GM12878 (cell line): Measurements from ENCODE around the gene C10orf143. TPM values are rescaled to one million over a fixed set of nuclear protein-coding genes. Genes with fewer than 3 reads are reported as not detected.

Source experiments
- ATAC-seq: fragments of 200-7000 bp; cut with Tn5 transposase; 3 replicates; pipeline ENCODE4 v1.9.1; 2020; ENCODE audit warnings: mild to moderate bottlenecking, moderate library complexity
- BruUV-seq: library from RNA; stranded (reverse); fragments of 400-500 nt; replicated peaks from 2 replicates; lab custom pipeline; 2021; lab: Mats Ljungman, UMichigan
- CTCF ChIA-PET: fragments of 300-600 bp; sonication (Branson Sonifier 250); formaldehyde crosslinking; extraction: SDS; loops from one replicate; lab custom pipeline; 2021; ENCODE audit warnings: inconsistent platforms; lab: Yijun Ruan, JAX
- POLR2A ChIA-PET: fragments of 350-600 bp; formaldehyde crosslinking; extraction: SDS; loops from one replicate; lab custom pipeline; 2021; ENCODE audit warnings: inconsistent platforms; lab: Charles Lee
- RAD21 ChIA-PET: fragments of 300-600 bp; sonication (Branson Sonifier 250); formaldehyde crosslinking; loops from one replicate; lab custom pipeline; 2023; ENCODE audit warnings: antibody characterized with exemption; ENCODE audit not compliant: unreplicated experiment; lab: Charles Lee
- SMC1A ChIA-PET: fragments of 300-600 bp; sonication (Branson Sonifier 250); formaldehyde crosslinking; loops from one replicate; lab custom pipeline; 2023; ENCODE audit not compliant: unreplicated experiment, uncharacterized antibody; lab: Charles Lee
- DNase-seq: peaks from one replicate; pipeline ENCODE4 v3.0.0-alpha.2; 2011; ENCODE audit warnings: low read depth, low spot score
- FAIRE-seq: peaks from 3 replicates; lab custom pipeline; 2011; peaks lifted over from hg19 to GRCh38; lab: Jason Lieb, UNC
- H2AFZ ChIP-seq: 2 replicates; pipeline ENCODE4 v1.6.0; 2011; ENCODE audit warnings: low read depth, low read length, control low read depth; ENCODE audit not compliant: control insufficient read depth
- H3K27ac ChIP-seq: 2 replicates; pipeline ENCODE4 v1.5.1; 2011; ENCODE audit warnings: control low read depth; ENCODE audit not compliant: control insufficient read depth, insufficient read depth
- H3K27me3 ChIP-seq, 2 experiments: replicated peaks in 1 of 2; 2 replicates each; pipeline versions ENCODE4 v1.6.0 to v1.6.1; 2011; ENCODE audit warnings: low read length in 1 of 2; ENCODE audit not compliant: control insufficient read depth in 2 of 2, insufficient read depth in 2 of 2
- H3K36me3 ChIP-seq, 2 experiments: 2 replicates each; pipeline ENCODE4 v1.5.1; 2011; ENCODE audit warnings: low read length in 1 of 2; ENCODE audit not compliant: control insufficient read depth in 2 of 2, insufficient read depth in 2 of 2
- H3K4me1 ChIP-seq: 2 replicates; pipeline ENCODE4 v1.6.1; 2011; ENCODE audit warnings: mild to moderate bottlenecking, low read length, moderate library complexity, mixed read lengths; ENCODE audit not compliant: control insufficient read depth, insufficient read depth
- H3K4me2 ChIP-seq: 2 replicates; pipeline ENCODE4 v1.6.0; 2011; ENCODE audit warnings: control low read depth; ENCODE audit not compliant: control insufficient read depth, insufficient read depth
- H3K4me3 ChIP-seq: fragments of 200-600 bp; sonication (generic); 2 replicates; pipeline ENCODE4 v1.5.1; 2016
- H3K79me2 ChIP-seq: 2 replicates; pipeline ENCODE4 v1.6.0; 2011; ENCODE audit warnings: low read length; ENCODE audit not compliant: control insufficient read depth, insufficient read depth
- H3K9ac ChIP-seq: 2 replicates; pipeline ENCODE4 v1.8.0; 2011; ENCODE audit warnings: low read length, control low read depth, mixed read lengths; ENCODE audit not compliant: control insufficient read depth, insufficient read depth
- H3K9me3 ChIP-seq: replicated peaks from 3 replicates; pipeline ENCODE4 v1.5.1; 2011; ENCODE audit warnings: mild to moderate bottlenecking, low read length; ENCODE audit not compliant: control insufficient read depth, insufficient read depth
- H4K20me1 ChIP-seq: 2 replicates; pipeline ENCODE4 v1.6.0; 2011; ENCODE audit not compliant: control insufficient read depth, insufficient read depth
- CBFB ChIP-seq: IDR thresholded peaks from 2 replicates; pipeline ENCODE4 v1.6.1; 2016; ENCODE audit warnings: antibody characterized with exemption, low read depth
- GATAD2B ChIP-seq: fragments of 450-650 bp; conservative IDR thresholded peaks from 2 replicates; pipeline ENCODE4 v1.6.1; 2017; ENCODE audit warnings: low read depth, mild to moderate bottlenecking, moderate library complexity
- IRF4 ChIP-seq: IDR thresholded peaks from 2 replicates; pipeline ENCODE4 v1.6.1; 2011; ENCODE audit warnings: low read depth, low read length
- NFYB ChIP-seq: IDR thresholded peaks from 2 replicates; pipeline ENCODE4 v1.6.1; 2011; ENCODE audit warnings: low read depth, mild to moderate bottlenecking, low read length, improper control_type of control experiment, moderate library complexity; ENCODE audit not compliant: insufficient read depth
- PBX3 ChIP-seq: IDR thresholded peaks from 2 replicates; pipeline ENCODE4 v1.6.1; 2011; ENCODE audit warnings: mild to moderate bottlenecking, low read depth, low read length, moderate library complexity; ENCODE audit not compliant: insufficient replicate concordance
- RBBP5 ChIP-seq: fragments of 200-600 bp; sonication (generic); conservative IDR thresholded peaks from 2 replicates; pipeline ENCODE4 v1.6.1; 2016
- RUNX3 ChIP-seq: IDR thresholded peaks from 2 replicates; pipeline ENCODE4 v1.6.1; 2012; ENCODE audit warnings: low read length, inconsistent platforms
- YBX1 ChIP-seq: fragments of 450-650 bp; IDR thresholded peaks from 2 replicates; pipeline ENCODE4 v1.6.1; 2016; ENCODE audit warnings: antibody characterized with exemption
- ZNF207 ChIP-seq: fragments of 450-650 bp; IDR thresholded peaks from 2 replicates; pipeline ENCODE4 v1.6.1; 2014; ENCODE audit warnings: antibody characterized with exemption, mild to moderate bottlenecking, borderline replicate concordance
- WGBS: methylation state at CpG from one replicate; pipeline ENCODE4 v1.1.6; 2016; ENCODE audit warnings: low lambda C conversion rate; ENCODE audit not compliant: insufficient replicate concordance, insufficient coverage; ENCODE audit errors: missing lambda C conversion rate; 5-methylcytosine and 5-hydroxymethylcytosine counted together
- in situ Hi-C: fragments of 300-500 bp; cut with MboI; formaldehyde crosslinking; loops from 9 replicates; pipeline ENCODE4 v1.14.3; 2018; ENCODE audit warnings: mixed read lengths
- intact Hi-C: fragments of 100-400 bp; cut with micrococcal nuclease; formaldehyde crosslinking; loops from one replicate; pipeline ENCODE4 v1.14.2; 2022; ENCODE audit not compliant: unreplicated experiment
- polyA plus RNA-seq, 11 experiments: library from polyadenylated mRNA; depleted of rRNA in 4 of 11; unstranded in 6 of 11; stranded (reverse) in 5 of 11; fragments of >200 nt; fragmentation: Nextera tagmentation in 4 of 11; fragmentation: Illumina TruSeq in 1 of 11; extraction: Ambion mirVana in 4 of 11; extraction: Trizol in 1 of 11; gene quantifications; 1 replicate in 1 of 11; 2 replicates in 10 of 11; pipeline versions ENCODE4 v1.2.1 to v1.2.3, GENCODE V29; 2011 to 2016; ENCODE audit warnings: inconsistent platforms in 2 of 11, missing spikeins in 2 of 11, low read depth in 1 of 11
- total RNA-seq, 4 experiments: library from RNA; depleted of rRNA in 3 of 4; stranded (reverse); fragments of >200 nt in 3 of 4; fragmentation: Illumina TruSeq in 1 of 4; extraction: Trizol in 1 of 4; gene quantifications; 2 replicates each; pipeline versions ENCODE4 v1.2.1 to v1.2.3, GENCODE V29; 2013 to 2021
- TF ChIP-seq, protein P1 (sequence below): IDR thresholded peaks from 2 replicates; pipeline ENCODE4 v1.6.1; 2012; ENCODE audit warnings: low read depth, low read length, improper control_type of control experiment
- TF ChIP-seq, protein P2 (sequence below): fragments of 450-650 bp; IDR thresholded peaks from 2 replicates; pipeline ENCODE4 v1.6.1; 2017; ENCODE audit warnings: mild to moderate bottlenecking, low read depth, inconsistent platforms; ENCODE audit not compliant: poor library complexity, severe bottlenecking
- TF ChIP-seq, protein P3 (sequence below): fragments of 450-650 bp; IDR thresholded peaks from 2 replicates; pipeline ENCODE4 v1.6.1; 2017; ENCODE audit warnings: antibody characterized with exemption, mild to moderate bottlenecking, moderate library complexity

C10orf143 gene
- total and polyA plus RNA-seq, 10 of the 15 experiments (the other 5 are each of a cell fraction or from before 2014, with no cell fraction given) = 0.64 to 7.9 (median 2.6) TPM

DNA sequence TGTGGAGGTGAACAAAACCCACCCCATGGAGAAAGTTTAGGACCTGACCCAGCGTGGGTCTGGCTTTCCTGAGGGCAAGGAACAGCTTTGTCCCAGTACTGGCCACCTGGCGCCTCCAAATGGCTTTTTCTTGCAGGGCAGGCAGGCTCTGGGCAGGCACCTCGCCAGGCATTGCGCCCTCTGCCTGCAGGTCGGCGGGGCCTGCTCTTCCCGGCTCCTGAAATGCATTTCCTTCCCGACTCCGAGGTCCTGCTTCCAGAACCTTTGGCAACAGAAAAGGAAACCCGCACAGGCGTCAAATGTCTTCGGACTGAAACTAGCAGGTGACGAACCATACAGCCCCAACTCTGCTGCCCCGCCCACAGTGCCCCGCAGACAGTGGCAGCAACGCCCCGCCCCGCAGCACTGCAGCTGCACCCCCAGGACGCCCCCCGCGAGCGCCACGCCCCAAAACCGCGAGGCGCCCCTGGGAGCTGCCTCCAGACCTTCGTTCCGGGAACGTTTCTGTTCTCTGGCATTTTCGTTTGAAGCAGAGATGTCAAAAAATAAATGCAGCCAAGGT is 65.5 kb downstream of the C10orf143 start (continued):
- TF ChIP-seq PBX3 (no peak), RBBP5 (no peak)

DNA sequence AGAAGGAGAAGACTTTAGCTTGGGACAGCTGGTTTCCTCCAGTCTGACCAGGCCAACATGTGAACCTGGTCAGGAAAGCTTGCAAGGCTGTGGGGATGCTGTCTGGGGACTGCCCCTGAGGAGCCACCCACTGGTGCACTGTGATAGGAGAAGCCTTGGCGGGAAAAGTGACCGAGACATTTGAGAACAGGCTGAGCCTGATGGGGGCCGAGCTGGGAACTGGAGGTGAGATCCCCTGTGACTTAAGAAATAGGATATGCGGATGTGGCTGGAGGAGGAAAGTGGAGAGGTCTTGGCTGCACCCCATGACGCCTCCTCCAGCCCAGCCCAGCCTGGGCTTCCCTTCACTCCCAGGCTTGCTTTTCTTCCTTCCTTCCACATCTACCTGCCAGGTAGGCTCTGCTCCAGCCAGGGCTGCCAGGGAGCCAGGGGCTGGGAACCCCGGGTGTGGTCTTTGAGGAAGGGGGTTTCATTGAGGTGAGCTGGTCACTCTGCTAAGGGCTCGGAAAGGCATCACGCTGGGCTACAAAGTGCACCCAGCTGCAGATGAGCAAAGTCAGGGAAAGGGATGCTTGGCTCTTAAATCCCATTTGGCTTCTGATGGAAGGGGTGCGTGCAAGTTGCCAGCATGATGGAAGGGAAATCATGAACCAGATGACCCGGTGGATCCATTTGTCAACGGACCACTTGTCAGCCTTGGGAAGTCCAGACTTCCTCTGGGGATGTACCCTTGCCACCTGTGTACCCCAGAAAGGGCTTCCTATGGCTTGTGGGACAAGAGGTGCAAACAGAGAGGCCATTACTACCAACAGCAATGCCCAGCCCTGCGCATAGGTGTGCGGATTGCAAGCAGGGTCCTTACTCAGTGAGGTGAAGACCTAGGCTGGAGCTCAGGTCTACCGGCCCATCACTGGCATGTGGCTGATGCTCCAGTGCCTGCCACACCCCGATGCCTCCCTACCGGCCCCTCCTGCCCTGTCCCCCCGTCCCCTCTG is 66.3 kb downstream of the C10orf143 start:
- H3K4me3 ChIP-seq = no peak overlapping the region
- CTCF ChIA-PET = no interaction called here
- H3K9ac ChIP-seq = no peak overlapping the region
- intact Hi-C loops = no loop called here
- POLR2A ChIA-PET = no interaction called here
- BruUV-seq = no TSS peak
- ATAC-seq (no peak), DNase-seq (no peak), FAIRE-seq (no peak)
- no peaks in the 10 kb centered on the region for H3K27me3 ChIP-seq
- in situ Hi-C loops = no loop called here
- 68% methylated on average over 17 of the region's 17 CpGs for WGBS
- no peak overlapping the region for H3K4me2 ChIP-seq
- SMC1A ChIA-PET = interaction anchor here (0.6 kb wide), 1 partner anchor 243 kb away, joined by 3 read pairs; no protein-coding TSS in a partner anchor
- no peaks in the 10 kb centered on the region for H4K20me1 ChIP-seq
- no peak overlapping the region for H3K27ac ChIP-seq
- RAD21 ChIA-PET = no interaction called here
- H3K36me3 ChIP-seq = no peaks in the 10 kb centered on the region
- no peak overlapping the region for H2AFZ ChIP-seq
- H3K79me2 ChIP-seq = no peaks in the 10 kb centered on the region
- no peaks in the 10 kb centered on the region for H3K9me3 ChIP-seq
- no peaks in the 10 kb centered on the region for H3K4me1 ChIP-seq
- TF ChIP-seq IRF4 (no peak), CBFB (no peak), ZNF207 (no peak), GATAD2B (no peak), RUNX3 (no peak), NFYB (no peak), YBX1 (no peak)
- TF ChIP-seq, protein P1, sequence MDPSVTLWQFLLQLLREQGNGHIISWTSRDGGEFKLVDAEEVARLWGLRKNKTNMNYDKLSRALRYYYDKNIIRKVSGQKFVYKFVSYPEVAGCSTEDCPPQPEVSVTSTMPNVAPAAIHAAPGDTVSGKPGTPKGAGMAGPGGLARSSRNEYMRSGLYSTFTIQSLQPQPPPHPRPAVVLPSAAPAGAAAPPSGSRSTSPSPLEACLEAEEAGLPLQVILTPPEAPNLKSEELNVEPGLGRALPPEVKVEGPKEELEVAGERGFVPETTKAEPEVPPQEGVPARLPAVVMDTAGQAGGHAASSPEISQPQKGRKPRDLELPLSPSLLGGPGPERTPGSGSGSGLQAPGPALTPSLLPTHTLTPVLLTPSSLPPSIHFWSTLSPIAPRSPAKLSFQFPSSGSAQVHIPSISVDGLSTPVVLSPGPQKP = no peak
- TF ChIP-seq, protein P2, sequence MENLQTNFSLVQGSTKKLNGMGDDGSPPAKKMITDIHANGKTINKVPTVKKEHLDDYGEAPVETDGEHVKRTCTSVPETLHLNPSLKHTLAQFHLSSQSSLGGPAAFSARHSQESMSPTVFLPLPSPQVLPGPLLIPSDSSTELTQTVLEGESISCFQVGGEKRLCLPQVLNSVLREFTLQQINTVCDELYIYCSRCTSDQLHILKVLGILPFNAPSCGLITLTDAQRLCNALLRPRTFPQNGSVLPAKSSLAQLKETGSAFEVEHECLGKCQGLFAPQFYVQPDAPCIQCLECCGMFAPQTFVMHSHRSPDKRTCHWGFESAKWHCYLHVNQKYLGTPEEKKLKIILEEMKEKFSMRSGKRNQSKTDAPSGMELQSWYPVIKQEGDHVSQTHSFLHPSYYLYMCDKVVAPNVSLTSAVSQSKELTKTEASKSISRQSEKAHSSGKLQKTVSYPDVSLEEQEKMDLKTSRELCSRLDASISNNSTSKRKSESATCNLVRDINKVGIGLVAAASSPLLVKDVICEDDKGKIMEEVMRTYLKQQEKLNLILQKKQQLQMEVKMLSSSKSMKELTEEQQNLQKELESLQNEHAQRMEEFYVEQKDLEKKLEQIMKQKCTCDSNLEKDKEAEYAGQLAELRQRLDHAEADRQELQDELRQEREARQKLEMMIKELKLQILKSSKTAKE = no peak
- TF ChIP-seq, protein P3, sequence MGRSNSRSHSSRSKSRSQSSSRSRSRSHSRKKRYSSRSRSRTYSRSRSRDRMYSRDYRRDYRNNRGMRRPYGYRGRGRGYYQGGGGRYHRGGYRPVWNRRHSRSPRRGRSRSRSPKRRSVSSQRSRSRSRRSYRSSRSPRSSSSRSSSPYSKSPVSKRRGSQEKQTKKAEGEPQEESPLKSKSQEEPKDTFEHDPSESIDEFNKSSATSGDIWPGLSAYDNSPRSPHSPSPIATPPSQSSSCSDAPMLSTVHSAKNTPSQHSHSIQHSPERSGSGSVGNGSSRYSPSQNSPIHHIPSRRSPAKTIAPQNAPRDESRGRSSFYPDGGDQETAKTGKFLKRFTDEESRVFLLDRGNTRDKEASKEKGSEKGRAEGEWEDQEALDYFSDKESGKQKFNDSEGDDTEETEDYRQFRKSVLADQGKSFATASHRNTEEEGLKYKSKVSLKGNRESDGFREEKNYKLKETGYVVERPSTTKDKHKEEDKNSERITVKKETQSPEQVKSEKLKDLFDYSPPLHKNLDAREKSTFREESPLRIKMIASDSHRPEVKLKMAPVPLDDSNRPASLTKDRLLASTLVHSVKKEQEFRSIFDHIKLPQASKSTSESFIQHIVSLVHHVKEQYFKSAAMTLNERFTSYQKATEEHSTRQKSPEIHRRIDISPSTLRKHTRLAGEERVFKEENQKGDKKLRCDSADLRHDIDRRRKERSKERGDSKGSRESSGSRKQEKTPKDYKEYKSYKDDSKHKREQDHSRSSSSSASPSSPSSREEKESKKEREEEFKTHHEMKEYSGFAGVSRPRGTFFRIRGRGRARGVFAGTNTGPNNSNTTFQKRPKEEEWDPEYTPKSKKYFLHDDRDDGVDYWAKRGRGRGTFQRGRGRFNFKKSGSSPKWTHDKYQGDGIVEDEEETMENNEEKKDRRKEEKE = no peak
